Common myeloid progenitor, CD34-positive (primary cell): ENCODE data around the gene MAZ.

Experiments
- CTCF ChIA-PET: fragments of 350-600 bp; sonication (Branson Sonifier 250); formaldehyde crosslinking; loops from one replicate; lab custom pipeline; 2021; ENCODE audit warnings: antibody characterized with exemption; lab: Charles Lee
- POLR2A ChIA-PET: fragments of 350-600 bp; sonication (Branson Sonifier 250); formaldehyde crosslinking; loops from one replicate; lab custom pipeline; 2021; ENCODE audit warnings: antibody characterized with exemption; lab: Charles Lee
- DNase-seq, 3 donors: peaks; one replicate each; pipeline versions ENCODE4 v3.0.0 to v3.0.0-alpha.2; 2013
- H3K27ac ChIP-seq, 2 experiments: 1 replicate in 1 of 2; 2 replicates in 1 of 2; pipeline ENCODE4 v1.7.0; 2013; ENCODE audit warnings: inconsistent platforms in 2 of 2, low read length in 2 of 2, mild to moderate bottlenecking in 2 of 2, low read depth in 1 of 2, moderate library complexity in 1 of 2; ENCODE audit not compliant: severe bottlenecking in 2 of 2, insufficient read depth in 1 of 2, poor library complexity in 1 of 2
- H3K27me3 ChIP-seq, 5 experiments: replicated peaks in 2 of 5; 1 replicate in 3 of 5; 2 replicates in 2 of 5; pipeline versions ENCODE4 v1.6.1 to v1.7.0; 2013; ENCODE audit warnings: low read length in 4 of 5, mild to moderate bottlenecking in 2 of 5, moderate library complexity in 2 of 5, inconsistent platforms in 1 of 5; ENCODE audit not compliant: insufficient read depth in 5 of 5, control insufficient read depth in 4 of 5
- H3K36me3 ChIP-seq, 4 experiments: 1 replicate in 2 of 4; 2 replicates in 2 of 4; pipeline versions ENCODE4 v1.6.1 to v1.7.0; 2013; ENCODE audit warnings: low read length in 3 of 4, control low read depth in 1 of 4, mild to moderate bottlenecking in 1 of 4; ENCODE audit not compliant: control insufficient read depth in 4 of 4, insufficient read depth in 4 of 4
- H3K4me1 ChIP-seq, 4 experiments: 1 replicate in 3 of 4; 2 replicates in 1 of 4; pipeline versions ENCODE4 v1.6.1 to v1.7.1; 2013; ENCODE audit warnings: low read length in 3 of 4, mild to moderate bottlenecking in 3 of 4, control low read depth in 1 of 4, inconsistent platforms in 1 of 4, moderate library complexity in 1 of 4; ENCODE audit not compliant: control insufficient read depth in 4 of 4, insufficient read depth in 4 of 4; ENCODE audit errors: control extremely low read depth in 1 of 4
- H3K4me3 ChIP-seq, 7 experiments: 1 replicate in 4 of 7; 2 replicates in 3 of 7; pipeline versions ENCODE4 v1.5.1 to v1.7.0; 2013; ENCODE audit warnings: mild to moderate bottlenecking in 7 of 7, low read length in 6 of 7, moderate library complexity in 6 of 7, inconsistent platforms in 2 of 7, low read depth in 2 of 7, control low read depth in 1 of 7; ENCODE audit not compliant: insufficient read depth in 4 of 7, control insufficient read depth in 1 of 7; ENCODE audit errors: extremely low read depth in 1 of 7
- H3K9me3 ChIP-seq, 5 experiments: 1 replicate in 4 of 5; 2 replicates in 1 of 5; pipeline versions ENCODE4 v1.6.1 to v1.7.1; 2013; ENCODE audit warnings: low read length in 4 of 5, mild to moderate bottlenecking in 2 of 5, inconsistent platforms in 1 of 5, low read depth in 1 of 5, moderate library complexity in 1 of 5; ENCODE audit not compliant: control insufficient read depth in 4 of 5, insufficient read depth in 2 of 5; ENCODE audit errors: control extremely low read depth in 1 of 5
- WGBS: methylation state at CpG from one replicate; pipeline ENCODE4 v1.1.5; 2013; ENCODE audit not compliant: insufficient coverage; 5-methylcytosine and 5-hydroxymethylcytosine counted together

The MAZ gene

DNA sequence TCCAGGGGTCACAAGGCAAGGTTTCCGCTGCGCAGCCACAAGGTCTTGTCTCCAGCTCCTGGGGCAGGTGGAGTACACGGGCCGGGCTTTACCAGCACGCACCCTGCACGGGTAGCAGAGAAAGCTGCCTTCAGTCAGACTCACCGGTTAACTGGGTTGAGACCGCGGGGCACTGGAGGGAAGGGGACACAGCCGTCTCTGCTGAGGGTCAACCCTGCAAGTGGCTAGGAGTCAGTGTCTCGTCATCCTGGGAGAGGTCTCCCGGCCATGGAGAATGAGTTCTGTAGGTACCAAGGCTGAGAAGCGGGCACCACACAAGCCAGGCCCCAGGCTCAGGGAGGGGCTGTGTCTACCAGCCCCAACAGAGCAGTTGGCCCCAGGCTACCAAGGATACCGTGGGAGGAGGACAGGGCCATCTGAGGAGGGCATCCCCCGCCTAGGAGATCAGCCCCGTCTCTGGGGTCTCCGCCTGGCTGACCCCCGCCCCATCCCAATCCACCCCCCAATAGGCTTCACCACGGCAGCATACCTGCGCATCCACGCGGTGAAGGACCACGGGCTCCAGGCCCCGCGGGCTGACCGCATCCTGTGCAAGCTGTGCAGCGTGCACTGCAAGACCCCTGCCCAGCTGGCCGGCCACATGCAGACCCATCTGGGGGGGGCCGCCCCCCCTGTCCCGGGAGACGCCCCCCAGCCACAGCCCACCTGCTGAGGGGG is 2.9 kb downstream of the MAZ start:
- Histone ChIP-seq H3K4me1 (peaks cover 7 to 65% (median 58%) of the 10 kb centered on the region in 4 experiments), H3K9me3 (no peaks in the 10 kb centered on the region), H3K27ac (peak overlapping the region in 1 of 2 experiments; percentile 78), H3K36me3 (peaks cover 2 to 35% (median 16%) of the 10 kb centered on the region in 4 experiments), H3K4me3 (peak overlapping the region in 4 of 7 experiments; percentile 73 to 94 (median 79)), H3K27me3 (peaks cover 0 to 20% (median 8%) of the 10 kb centered on the region in 5 experiments)
- ChIA-PET POLR2A (no interaction called here), CTCF (interaction anchor here (1.8 to 2.6 kb wide), 5 partner anchors 11 to 108 kb away, joined by 4 to 17 read pairs (median 12); partner anchors contain the start of genes KIF22 and MVP)
- DNase-seq = no peak
- WGBS = 95% methylated on average over 27 of the region's 31 CpGs

GRCh38 chr16:29809850-29810698 is 3.7 kb downstream of the MAZ start:
- H3K4me1 ChIP-seq = peaks cover 2 to 61% (median 58%) of the 10 kb centered on the region in 4 experiments
- POLR2A ChIA-PET = no interaction called here
- WGBS = 93% methylated on average over 8 of the region's 23 CpGs
- no peak for DNase-seq
- CTCF ChIA-PET = interaction anchor here (0.7 kb wide), 1 partner anchor 38 kb away, joined by 3 read pairs; no protein-coding TSS in a partner anchor
- peaks cover 2 to 35% (median 16%) of the 10 kb centered on the region in 4 experiments for H3K36me3 ChIP-seq
- H3K27ac ChIP-seq = peak overlapping the region in 1 of 2 experiments; percentile 34
- peaks cover 0 to 20% (median 8%) of the 10 kb centered on the region in 5 experiments for H3K27me3 ChIP-seq
- H3K4me3 ChIP-seq = no peak overlapping the region
- H3K9me3 ChIP-seq = no peaks in the 10 kb centered on the region

GRCh38 chr16:29810699-29811169 is 4.4 kb downstream of the MAZ start:
- WGBS = 40% methylated on average over 9 of the region's 9 CpGs
- DNase-seq = no peak
- CTCF ChIA-PET = interaction anchor here (0.7 kb wide), 1 partner anchor 38 kb away, joined by 3 read pairs; no protein-coding TSS in a partner anchor
- H3K4me1 ChIP-seq = peaks cover 2 to 66% (median 63%) of the 10 kb centered on the region in 4 experiments
- peak overlapping the region in 1 of 2 experiments; percentile 34 for H3K27ac ChIP-seq
- peaks cover 0 to 20% (median 8%) of the 10 kb centered on the region in 5 experiments for H3K27me3 ChIP-seq
- peak overlapping the region in 5 of 7 experiments; percentile 43 to 76 (median 70) for H3K4me3 ChIP-seq
- H3K36me3 ChIP-seq = peaks cover 2 to 35% (median 16%) of the 10 kb centered on the region in 4 experiments
- POLR2A ChIA-PET = no interaction called here
- H3K9me3 ChIP-seq = no peaks in the 10 kb centered on the region

DNA sequence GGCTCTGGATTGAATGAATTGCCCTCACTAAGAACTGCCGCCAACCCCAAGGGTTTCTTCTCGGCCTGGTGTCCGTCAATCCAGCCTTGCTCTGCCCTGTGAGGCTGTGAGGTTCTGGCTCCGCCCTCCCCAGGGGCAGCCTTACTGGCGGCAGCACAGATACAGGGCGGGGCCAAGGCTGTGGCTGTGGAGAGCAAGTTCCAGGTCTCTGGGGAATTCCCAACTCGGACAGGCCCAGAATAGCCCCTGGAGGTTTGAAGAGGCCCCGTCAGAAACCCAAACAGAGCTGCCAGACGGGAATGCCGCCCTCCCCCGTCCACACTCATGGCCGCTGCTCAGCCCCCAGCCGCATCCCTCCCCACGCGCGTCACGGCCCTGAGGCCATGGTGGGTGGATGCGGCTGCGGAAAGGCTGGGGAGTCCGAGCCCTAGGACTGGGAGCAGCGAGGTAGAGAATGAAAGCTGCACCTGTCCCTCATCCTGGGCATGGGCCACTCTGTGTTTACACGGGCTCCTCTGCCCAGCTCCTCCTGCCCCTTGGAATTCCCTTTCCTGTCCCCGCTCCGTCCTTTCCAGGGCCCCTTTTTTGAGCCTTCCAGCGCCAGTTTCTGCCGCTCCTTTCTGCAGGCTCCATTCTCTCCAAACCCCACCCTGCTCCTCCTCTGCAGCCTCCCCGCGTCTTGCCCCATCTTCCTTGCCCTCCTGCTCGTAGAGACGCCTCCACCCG is 5.0 kb downstream of the MAZ start:
- WGBS = under 1% methylated on average over 26 of the region's 31 CpGs
- H3K27ac ChIP-seq = peak overlapping the region in 1 of 2 experiments; percentile 14
- ChIA-PET CTCF (no interaction called here), POLR2A (no interaction called here)
- H3K4me3 ChIP-seq = peak overlapping the region; percentile 23 to 76 (median 66)
- peaks cover 2 to 66% (median 63%) of the 10 kb centered on the region in 4 experiments for H3K4me1 ChIP-seq
- H3K27me3 ChIP-seq = peaks cover 0 to 20% (median 8%) of the 10 kb centered on the region in 5 experiments
- no peaks in the 10 kb centered on the region for H3K9me3 ChIP-seq
- H3K36me3 ChIP-seq = peaks cover 2 to 35% (median 16%) of the 10 kb centered on the region in 4 experiments
- peak; percentile 54 to 84 (median 81) for DNase-seq

- peak in 2 of 3 donors; percentile 42 to 51 for DNase-seq
Observed at GRCh38 chr16:29811896-29812665, 5.8 kb downstream of the MAZ start, which contains the start of gene PRRT2. Gene PRRT2, plus strand, starts transcription at chr16:29812193. Its CDS starts 862 bp downstream, at chr16:29813055.

More at GRCh38 chr16:29811896-29812665, 5.8 kb downstream of the MAZ start, which contains the start of gene PRRT2:
- peak within 1 kb of the TSS; percentile 23 to 76 (median 66) for H3K4me3 ChIP-seq
- peaks cover 0 to 20% (median 8%) of the 10 kb centered on the region in 5 experiments for H3K27me3 ChIP-seq
- ChIA-PET CTCF (interaction anchor here (1.0 kb wide), 1 partner anchor 37 kb away, joined by 4 read pairs; no protein-coding TSS in a partner anchor), POLR2A (interaction anchor here (0.8 kb wide), 1 partner anchor 9 kb away, joined by 3 read pairs; no protein-coding TSS in a partner anchor)
- H3K9me3 ChIP-seq = no peaks in the 10 kb centered on the region
- H3K36me3 ChIP-seq = peaks cover 2 to 35% (median 16%) of the 10 kb centered on the region in 4 experiments
- H3K27ac ChIP-seq = peak within 1 kb of the TSS in 1 of 2 experiments; percentile 14
- 3% methylated on average over 55 of the region's 69 CpGs for WGBS
- peaks cover 2 to 73% (median 69%) of the 10 kb centered on the region in 4 experiments for H3K4me1 ChIP-seq
